ENCODE measurements around the gene OR5H14.
A peak's percentile ranks its signal among the peaks of the same experiment; 100 is the strongest.
"Not testable (repeated sequence)": the region's sequence is repeated elsewhere in the genome, so short reads cannot be mapped to it uniquely, and the experiment has no call there.

The OR5H14 gene

GRCh38 chr3:98147179-98147578 is at the start of gene OR5H14:
OR5H14 (plus strand) TSS chr3:98147479; CDS start chr3:98149386, 1,907 bp downstream.
- no peak for DNase-seq (ENCODE audit: low spot score)

- no peak for DNase-seq (ENCODE audit: low spot score)
These were observed 47.4 kb upstream of the OR5H14 start for GRCh38 chr3:98099848-98100247.

- no peak for DNase-seq (ENCODE audit: low spot score)
These were observed 39.1 kb upstream of the OR5H14 start for GRCh38 chr3:98108162-98108561.

GRCh38 chr3:98109807-98110549 is 37.3 kb upstream of the OR5H14 start:
- peak; percentile 12 for DNase-seq (ENCODE audit: low spot score)

GRCh38 chr3:98110550-98110908 is 36.8 kb upstream of the OR5H14 start:
- DNase-seq (ENCODE audit: low spot score): no peak

GRCh38 chr3:98114264-98114663 is 33.0 kb upstream of the OR5H14 start:
- DNase-seq (ENCODE audit: low spot score): no peak

GRCh38 chr3:98115717-98116116 is 31.6 kb upstream of the OR5H14 start:
- no peak for DNase-seq (ENCODE audit: low spot score)

GRCh38 chr3:98130421-98130820 is 16.9 kb upstream of the OR5H14 start, which contains the start of gene OR5H1:
OR5H1 (plus strand) TSS chr3:98130721; CDS start chr3:98132698, 1,977 bp downstream.
- DNase-seq (ENCODE audit: low spot score): no peak

GRCh38 chr3:98136631-98137030 is 10.6 kb upstream of the OR5H14 start:
- no peak for DNase-seq (ENCODE audit: low spot score)

- not testable (repeated sequence) for DNase-seq (ENCODE audit: low spot score)
These were observed 9.3 kb upstream of the OR5H14 start for GRCh38 chr3:98137826-98138557.

- DNase-seq (ENCODE audit: low spot score): no peak
These were observed 6.7 kb upstream of the OR5H14 start for GRCh38 chr3:98140531-98140930.

- DNase-seq (ENCODE audit: low spot score): no peak
These were observed 1.5 kb downstream of the OR5H14 start for GRCh38 chr3:98148751-98149150.

GRCh38 chr3:98149456-98149855 is 2.2 kb downstream of the OR5H14 start:
- not testable (repeated sequence) for DNase-seq (ENCODE audit: low spot score)

GRCh38 chr3:98151241-98151640 is 4.0 kb downstream of the OR5H14 start:
- DNase-seq (ENCODE audit: low spot score): no peak

GRCh38 chr3:98166396-98166795 is 19.1 kb downstream of the OR5H14 start, which contains the start of gene OR5H15:
OR5H15 (plus strand) TSS chr3:98166696; CDS start chr3:98168700, 2,004 bp downstream.
- no peak for DNase-seq (ENCODE audit: low spot score)

- DNase-seq (ENCODE audit: low spot score): no peak
These were observed 23.8 kb downstream of the OR5H14 start for GRCh38 chr3:98171071-98171470.

- DNase-seq (ENCODE audit: low spot score): no peak
These were observed 25.3 kb downstream of the OR5H14 start for GRCh38 chr3:98172621-98173020.

GRCh38 chr3:98180319-98180890 is 33.1 kb downstream of the OR5H14 start:
- DNase-seq (ENCODE audit: low spot score): no peak

GRCh38 chr3:98182196-98182595 is 34.9 kb downstream of the OR5H14 start:
- no peak for DNase-seq (ENCODE audit: low spot score)

GRCh38 chr3:98185180-98185579 is 37.9 kb downstream of the OR5H14 start:
- DNase-seq (ENCODE audit: low spot score): no peak

GRCh38 chr3:98188545-98188944 is 41.3 kb downstream of the OR5H14 start:
- no peak for DNase-seq (ENCODE audit: low spot score)

GRCh38 chr3:98190911-98191310 is 43.6 kb downstream of the OR5H14 start:
- not testable (repeated sequence) for DNase-seq (ENCODE audit: low spot score)

GRCh38 chr3:98196293-98196692 is 49.0 kb downstream of the OR5H14 start:
- DNase-seq (ENCODE audit: low spot score): not testable (repeated sequence)
